ENCODE data around the gene ARHGAP44. TPM values are rescaled to one million over a fixed set of nuclear protein-coding genes. Genes with fewer than 3 reads are reported as not detected.
"Not testable (repeated sequence)": the region's sequence is repeated elsewhere in the genome, so short reads cannot be mapped to it uniquely, and the experiment has no call there.

ARHGAP44 gene
- polyA plus RNA-seq, 1 donor = 4.8 TPM

DNA sequence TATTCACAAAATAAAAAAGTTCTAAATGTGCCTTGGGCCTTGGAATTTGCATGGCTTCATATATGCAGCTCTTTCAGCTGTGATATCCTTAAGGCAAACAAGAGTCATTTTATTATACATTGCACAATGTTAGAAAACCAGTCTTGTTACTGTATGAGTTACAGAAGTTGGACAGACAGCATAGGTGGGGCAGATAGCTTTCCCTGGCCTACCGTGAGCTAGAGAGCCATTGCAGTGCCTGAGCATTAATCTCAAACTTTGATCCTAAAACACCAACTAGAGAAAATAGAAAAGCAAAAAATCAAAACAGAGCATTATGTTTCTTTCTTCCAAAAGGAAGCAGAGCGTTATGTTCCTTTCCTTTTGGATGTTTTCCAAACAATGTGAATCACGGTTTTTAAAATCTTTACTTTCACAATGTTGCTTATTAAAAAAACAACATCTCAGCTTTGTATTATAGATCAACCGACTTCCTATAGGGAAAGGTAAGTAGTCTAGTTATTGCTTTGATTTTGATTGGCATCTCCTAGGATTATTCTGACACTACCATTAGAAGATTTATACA is 32.2 kb downstream of the ARHGAP44 start:
- no peak for DNase-seq (ENCODE audit: low read depth)

DNA sequence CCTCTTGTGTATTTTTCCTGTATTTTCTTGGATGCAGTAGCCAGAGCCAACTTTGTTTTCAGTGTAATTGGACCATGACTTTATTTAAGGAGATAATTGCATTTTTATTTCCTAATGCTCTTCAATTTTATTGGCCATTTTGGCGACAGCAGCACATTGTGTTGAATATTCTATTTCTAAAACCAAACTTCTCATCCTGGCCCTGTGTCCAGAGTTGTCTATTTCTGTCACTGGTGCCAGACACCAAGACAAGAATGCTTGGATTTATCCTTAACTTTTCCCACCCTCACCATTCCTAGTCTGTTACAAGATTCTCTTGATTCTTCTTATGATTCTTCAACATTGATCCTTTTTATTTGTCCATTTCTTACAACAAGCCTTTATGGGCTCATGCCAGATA is 37.1 kb downstream of the ARHGAP44 start:
- no peak for DNase-seq (ENCODE audit: low read depth)

DNA sequence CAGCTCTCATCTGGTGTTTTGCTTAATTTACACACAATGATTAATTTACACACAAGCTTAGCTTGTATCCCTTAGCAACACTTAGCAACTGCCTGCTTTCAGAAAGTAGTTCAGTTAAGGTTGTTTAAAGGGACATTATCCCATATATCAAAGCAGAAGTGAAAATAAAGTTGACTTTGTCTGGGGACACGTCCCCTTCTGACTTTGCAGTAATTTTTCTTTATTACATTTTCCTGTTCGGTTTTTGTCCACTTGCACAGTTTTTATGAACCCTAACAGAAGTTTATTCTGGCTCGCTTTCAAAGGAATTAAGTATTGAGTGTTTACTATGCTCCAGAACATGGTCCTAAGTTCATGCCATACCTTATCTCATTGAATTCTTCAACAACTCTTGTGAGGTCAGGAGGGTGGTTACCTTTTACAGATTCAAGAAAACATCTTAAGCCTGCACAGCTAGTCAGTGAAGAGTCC is 41.5 kb downstream of the ARHGAP44 start:
- no peak for DNase-seq (ENCODE audit: low read depth)

DNA sequence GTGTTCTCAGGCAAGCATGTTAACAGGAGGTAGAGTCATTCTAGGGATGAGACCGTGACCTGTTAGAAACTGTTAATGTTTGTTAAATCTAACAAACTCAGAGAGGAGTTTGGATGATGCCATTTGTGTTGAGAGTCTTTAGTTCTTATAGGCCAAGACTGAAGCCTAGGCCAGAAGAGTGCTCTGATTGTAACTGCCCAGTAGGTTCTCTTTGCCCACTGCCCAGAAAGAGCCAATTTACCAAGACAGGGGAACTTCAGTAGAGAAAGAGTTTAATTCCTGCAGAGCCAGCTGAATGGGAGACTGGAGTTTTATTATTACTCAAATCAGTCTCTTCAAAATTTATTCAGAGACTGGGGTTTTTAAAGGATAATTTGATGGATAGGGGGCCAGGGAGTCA is 42.5 kb downstream of the ARHGAP44 start:
- DNase-seq (ENCODE audit: low read depth) = no peak

DNA sequence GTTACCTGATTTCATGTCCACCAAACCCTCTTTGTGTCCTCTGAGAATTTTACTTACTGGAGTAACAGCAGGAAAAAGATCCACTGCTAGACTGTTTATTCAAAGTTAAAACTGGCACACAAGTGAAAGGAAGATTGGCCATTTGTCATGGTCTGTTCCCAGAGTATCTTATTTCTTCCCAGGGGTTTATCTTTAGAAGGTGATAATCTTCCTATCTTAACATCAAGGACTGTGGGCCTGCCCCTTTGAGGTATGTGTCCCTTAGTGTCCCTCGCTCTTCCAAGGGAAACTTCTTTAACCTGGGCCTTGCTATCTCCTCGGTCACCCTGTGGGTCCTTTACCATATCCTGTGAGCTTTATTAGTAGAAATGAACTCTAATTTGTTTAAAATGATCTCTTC is 49.7 kb downstream of the ARHGAP44 start:
- no peak for DNase-seq (ENCODE audit: low read depth)

DNA sequence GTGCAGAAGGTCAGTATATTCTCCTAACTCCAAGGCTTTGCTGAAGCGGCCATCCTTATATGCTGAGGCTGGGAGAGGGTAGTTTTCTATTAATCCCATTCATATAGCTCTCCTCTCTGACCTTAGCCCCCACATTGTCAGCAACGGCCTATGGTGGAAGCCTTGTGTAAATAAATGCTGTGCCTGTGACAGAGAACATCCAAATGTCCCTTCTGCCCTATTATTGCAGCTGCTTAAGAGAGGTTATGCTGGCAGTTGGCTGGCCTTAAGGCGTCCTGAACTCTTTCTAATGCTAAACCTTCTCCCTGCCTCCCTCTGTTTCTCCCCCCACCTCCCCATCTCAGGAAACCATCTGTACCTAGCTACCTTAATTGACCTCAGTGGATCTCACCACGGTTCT is 53.6 kb downstream of the ARHGAP44 start:
- DNase-seq (ENCODE audit: low read depth) = no peak

DNA sequence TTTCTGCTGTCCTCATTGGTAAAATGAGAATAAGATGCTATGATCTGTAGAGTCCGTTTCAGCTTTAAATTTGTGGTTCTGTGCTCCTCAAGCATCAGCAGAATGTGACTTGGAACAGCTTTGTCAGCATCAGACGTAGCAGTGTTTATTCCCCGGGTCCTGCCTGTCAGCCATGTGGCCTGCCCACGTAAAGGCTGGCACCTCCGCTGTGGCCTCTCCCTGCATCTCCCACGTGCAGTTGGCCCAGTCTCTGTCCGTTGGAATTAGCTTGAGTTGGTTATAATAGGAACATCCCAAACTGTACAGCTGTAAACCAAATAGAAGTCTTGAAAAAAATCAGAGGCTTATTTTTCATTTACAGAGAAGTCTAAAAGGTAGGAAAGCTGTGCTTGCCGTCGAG is 61.7 kb downstream of the ARHGAP44 start:
- no peak for DNase-seq (ENCODE audit: low read depth)

DNA sequence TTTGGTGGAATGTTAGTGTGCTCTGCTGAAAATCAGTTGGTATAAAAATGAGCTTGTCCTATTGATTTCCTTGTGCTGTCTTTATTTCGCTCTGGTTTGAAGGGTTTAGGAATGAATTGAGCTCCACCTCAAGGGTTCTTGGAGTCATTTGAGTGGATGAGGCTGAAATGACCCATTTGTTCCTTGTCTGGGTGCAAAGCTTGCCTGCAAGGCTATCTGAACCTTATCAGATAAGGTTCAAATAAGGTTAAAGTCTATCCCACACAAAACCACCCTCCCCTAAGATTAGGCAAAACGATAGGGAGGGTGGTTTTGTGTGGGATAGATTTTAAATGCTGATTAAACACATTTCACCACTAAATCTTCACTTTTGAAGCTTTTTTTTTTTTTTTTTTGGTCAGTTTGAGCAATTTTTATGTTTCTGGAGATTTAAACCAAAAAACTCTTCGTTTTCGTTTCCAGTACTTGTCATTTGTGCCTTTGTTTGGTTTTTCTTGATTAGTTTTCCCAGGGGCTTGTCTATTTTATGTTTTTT is 62.7 kb downstream of the ARHGAP44 start:
- no peak for DNase-seq (ENCODE audit: low read depth)

DNA sequence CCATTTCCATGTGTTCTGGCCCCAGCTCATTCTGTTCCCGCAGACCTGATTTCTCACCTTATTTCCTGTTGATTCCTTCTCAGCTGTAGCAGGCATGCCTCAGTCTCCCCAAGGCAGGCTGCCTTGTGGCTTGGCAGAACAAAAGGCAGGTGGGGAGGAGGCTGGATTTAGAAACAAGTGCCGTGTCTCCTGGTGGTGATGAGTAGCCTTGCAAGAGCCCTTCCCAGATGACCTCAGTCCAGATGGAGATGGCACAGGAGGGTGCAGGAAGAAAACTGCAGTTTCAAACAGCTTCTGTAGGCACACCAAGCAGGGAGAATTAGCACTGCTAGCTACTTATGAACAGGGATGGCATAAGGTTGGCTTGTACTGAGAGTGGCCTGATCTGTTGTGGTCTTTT is 64.6 kb downstream of the ARHGAP44 start:
- DNase-seq (ENCODE audit: low read depth) = no peak

DNA sequence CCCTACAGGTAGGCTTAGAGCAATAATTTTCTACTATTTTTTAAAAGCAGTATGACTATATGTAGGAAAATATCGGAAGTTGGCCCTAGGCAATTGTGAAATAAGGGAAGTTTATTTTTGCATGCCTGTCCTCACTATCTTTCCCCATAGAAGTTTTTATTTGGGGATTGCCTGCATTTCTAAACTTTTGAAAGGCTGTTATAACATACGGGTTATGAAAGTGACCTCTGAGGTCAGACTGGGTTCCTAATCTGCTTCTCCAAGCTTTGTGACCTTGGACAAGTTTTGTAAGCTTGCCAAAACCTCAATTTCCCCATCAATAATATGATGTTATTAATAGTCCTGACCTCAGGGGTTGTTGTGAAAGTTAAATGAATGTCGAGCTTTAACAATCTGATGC is 67.1 kb downstream of the ARHGAP44 start:
- DNase-seq (ENCODE audit: low read depth) = no peak

DNA sequence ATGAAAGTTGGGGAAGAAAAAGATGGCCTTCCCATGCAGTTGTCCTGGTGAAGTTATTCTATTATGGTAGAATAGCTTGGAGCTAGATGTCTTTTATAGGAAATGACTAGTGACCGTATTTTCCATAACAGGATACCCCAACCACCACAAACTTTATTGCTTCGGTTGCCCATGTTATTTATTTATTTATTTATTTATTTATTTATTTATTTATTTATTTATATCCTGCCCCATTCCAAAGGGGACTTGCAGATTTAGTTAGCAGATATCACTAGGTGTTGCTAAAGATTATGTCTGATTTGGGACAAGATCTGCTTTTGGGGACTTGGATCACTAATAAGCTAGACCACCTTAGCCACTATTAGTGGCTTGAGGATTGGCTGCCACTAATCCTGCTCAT is 68.3 kb downstream of the ARHGAP44 start:
- DNase-seq (ENCODE audit: low read depth) = no peak

DNA sequence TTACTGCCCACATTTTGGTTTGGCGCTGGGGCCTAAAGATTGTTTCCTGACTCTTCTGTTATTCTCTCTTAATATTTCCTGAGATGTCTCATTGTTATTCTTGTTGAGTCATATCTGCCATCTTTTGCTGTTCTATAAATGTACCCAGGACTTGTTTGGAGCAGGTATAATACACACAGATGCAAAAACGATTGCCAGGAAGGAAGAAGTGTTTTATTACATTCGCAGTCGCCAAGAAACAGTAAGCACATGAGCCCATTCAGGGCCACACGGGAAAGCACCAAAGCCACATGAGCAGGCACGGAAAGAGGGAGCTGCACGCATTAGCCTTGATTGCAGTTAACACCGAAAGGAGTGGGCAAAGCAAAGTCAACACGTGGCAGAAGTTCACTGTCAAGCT is 70.2 kb downstream of the ARHGAP44 start:
- DNase-seq (ENCODE audit: low read depth) = no peak

DNA sequence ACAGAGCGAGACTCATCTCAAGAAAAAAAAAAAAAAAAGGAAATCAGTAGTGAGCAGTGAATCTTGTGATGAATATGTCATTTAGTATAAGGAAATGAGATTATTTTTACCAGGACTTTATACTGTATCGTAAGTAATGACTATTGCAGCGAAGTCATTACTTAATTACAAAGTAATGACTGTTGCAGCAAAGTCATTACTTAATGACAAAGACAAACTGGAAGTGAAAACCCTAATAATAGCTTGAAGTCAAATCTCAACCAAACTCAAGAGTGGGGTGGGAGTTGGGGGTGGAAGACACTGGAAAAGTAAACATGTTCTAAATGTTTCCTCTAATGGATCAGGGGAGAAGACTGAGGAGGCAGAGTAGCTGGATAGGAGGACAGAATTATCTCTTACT is 76.5 kb downstream of the ARHGAP44 start:
- DNase-seq (ENCODE audit: low read depth) = no peak

DNA sequence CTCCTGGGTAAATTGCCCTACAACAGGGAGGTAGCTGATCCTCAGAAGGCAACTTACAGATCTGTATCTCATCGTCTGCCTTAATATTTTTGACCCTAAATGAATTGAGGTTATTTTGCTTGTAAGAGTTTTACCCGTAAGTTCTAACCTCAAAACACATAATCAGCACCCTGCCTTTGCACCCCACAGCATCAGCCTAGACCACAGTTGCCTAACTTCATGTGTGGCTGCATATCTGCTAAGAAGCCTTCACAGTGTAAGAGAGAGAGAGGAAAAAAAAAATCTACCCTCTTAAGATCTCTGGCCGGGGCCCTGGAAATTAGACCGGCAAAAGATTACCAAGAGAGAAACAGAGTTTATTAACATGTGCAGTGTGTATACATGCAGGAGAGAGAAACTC is 76.9 kb downstream of the ARHGAP44 start:
- no peak for DNase-seq (ENCODE audit: low read depth)

DNA sequence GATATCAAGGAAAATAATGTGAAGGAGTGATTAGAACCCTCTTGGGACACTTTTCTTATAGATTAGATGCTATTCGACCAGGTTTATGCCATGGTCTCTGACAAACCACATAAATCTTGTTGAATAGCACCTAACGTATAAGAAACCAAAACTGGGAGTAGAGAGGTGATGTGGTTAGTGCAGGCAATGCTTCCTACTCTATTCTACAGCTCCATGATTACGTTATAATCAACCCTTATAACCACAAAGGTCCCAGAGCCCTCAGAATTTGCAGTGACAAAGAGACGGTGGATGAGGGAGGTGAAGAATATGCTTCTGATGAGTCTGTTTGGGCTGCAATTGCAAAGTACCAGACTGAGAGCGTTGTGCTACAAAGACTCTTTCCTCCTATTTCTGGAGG is 78.4 kb downstream of the ARHGAP44 start:
- DNase-seq (ENCODE audit: low read depth) = no peak

DNA sequence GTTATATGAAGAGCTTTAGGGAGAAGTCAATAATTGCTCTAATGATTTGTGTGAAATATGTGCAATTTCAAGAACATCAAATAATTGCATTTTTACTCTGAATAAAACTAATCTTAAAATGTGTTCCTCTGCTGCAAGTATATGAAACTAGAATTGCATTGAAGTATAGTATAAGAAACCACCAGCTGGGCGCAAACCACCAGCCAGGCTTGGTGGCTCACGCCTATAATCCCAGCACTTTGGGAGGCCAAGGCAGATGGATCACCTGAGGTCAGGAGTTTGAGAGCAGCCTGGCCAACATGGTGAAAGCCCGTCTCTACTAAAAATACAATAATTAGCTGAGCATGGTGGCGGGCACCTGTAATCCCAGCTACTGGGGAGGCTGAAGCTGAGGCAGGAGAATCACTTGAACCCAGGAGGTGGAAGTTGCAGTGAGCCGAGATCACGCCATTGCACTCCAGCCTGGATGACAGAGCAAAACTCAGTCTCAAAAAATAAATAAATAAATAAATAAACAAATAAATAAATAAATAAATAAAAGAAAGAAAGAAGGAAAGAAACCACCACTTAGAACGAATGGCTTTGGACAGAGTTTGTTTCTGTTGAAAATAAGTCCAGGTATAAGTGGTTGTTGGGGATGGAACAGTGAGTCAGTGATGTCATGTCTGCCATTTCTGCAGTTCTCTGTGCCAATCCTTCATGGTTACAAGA is 84.3 kb downstream of the ARHGAP44 start:
- not testable (repeated sequence) for DNase-seq (ENCODE audit: low read depth)

DNA sequence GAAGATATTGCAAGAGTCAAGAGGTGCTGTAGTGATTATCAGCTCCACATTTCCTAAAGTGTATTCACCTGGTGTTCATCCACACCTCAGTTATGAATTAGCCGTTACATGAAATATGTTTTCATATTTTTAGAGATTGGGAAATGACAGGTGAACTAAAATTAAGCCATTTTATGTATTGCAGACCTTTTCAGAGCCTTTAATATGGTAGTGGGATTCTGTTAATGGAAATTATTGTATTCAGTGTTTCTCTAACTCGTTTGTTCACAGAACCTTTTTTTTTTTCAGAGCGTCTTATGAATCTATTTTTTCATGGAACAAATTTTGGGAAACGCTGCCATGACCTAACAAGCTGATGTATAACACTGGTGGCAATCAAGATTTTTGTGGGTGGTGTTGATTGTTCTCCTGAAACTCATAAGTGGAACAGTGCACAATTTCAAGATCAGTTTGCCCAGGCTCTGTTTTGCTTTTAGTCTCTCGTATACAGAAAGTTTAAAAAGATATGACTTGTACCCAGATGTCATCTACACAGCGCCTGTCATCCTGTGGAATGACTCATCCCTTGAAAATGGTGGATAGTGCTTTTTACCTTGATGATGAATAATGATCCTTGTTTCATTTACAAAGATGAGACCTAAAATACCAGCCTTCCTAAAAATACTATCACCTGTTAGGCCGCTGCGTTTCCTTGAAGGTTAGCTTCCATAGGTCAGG is 88.8 kb downstream of the ARHGAP44 start:
- no peak for DNase-seq (ENCODE audit: low read depth)

DNA sequence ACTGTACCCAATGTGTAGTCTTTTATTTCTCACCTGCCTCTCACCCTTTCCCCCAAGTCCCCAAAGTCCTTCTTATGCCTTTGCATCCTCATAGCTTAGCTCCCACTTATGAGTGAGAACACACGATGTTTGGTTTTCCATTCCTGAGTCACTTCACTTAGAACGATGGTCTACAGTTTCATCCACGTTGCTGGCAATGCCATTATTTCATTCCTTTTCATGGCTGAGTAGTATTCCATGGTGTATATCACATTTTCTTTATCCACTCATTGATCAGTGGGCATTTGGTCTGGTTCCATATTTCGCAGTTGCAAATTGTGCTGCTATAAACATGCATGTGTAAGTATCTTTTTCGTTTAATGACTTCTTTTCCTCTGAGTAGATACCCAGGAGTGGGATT is 89.8 kb downstream of the ARHGAP44 start:
- DNase-seq (ENCODE audit: low read depth) = not testable (repeated sequence)

DNA sequence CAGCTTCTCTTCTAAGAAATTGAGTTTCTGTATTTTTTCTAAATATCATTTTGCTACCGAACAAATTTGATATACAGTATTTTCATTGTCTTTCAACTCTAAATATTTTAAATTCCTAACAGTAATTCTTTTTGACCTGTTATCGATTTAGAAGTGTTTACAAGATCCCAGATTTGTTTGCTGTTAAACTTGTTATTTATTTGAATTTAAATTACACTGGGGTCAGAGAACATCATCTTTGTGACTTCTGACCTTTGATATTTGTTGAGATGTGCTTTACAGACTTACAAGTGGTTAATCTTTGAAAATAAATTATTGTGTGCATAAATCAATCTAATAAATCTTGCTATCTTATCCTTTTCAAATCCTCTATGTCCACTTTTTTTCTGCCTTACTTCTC is 94.2 kb downstream of the ARHGAP44 start:
- DNase-seq (ENCODE audit: low read depth) = no peak

DNA sequence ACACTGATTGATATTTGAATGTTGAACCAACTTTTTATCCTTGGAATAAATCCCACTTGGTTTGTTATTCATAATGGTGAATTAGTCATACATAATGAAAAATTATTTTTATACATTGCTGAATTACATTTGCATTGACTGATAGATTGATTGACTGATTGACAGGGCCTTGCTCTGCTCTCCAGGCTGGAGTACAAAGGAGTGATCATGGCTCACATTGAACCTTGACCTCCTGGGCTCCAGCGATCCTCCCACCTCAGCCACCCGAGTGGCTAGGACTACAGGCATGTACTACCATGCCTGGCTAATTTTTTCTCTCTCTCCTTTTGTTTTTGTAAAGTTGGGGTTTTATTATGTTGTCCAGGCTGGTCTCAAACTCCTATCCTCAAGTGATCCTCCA is 97.8 kb downstream of the ARHGAP44 start:
- DNase-seq (ENCODE audit: low read depth) = no peak

DNA sequence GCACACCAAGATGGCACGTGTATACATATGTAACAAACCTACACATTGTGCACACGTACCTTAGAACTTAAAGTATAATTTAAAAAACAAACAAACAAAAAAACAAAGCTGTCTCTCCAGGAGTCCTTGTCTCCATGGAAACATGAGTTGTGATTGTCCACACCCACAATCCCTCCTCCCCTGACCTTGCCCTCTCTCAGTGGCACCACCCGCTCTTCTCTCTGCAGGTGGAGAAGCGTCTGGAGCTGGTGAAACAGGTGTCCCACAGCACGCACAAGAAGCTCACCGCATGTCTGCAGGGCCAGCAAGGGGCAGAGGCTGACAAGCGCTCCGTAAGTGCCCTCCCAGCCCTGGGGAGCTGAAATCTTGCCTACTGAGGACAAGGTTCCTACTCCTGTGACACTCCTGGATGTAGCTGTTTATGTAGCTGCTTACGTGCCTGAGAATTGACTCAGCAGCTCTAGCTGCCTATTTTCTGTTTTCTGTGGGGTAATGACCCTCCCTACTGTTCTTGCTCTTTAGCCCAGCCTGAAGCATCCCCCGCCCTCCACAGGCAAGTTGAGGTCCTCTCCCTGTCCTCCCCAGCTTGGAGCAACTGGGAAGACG is 107.0 kb downstream of the ARHGAP44 start:
- DNase-seq (ENCODE audit: low read depth) = no peak

DNA sequence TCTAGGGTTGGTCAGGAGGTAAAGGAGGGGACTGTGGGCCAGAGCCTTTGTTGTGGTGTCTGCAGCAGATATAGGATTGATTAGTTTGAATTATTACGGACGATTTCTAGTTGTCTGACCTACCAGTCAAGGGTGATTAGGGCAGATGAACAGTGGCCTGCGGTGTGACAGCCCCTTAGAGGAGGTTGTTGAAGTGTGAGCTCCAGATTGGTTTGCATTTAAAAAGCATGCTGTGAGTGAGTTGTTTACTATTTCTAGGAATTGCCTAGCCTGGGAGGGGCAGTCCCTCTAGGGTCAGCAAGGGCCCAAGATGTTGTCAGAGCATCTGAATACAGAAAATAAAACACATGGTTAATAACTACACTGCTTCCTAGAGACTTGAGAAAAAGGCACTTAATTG is 108.8 kb downstream of the ARHGAP44 start:
- no peak for DNase-seq (ENCODE audit: low read depth)

All from forelimb muscle (tissue), 1 donor.